ENCODE results near the gene EVC2.

DNA sequence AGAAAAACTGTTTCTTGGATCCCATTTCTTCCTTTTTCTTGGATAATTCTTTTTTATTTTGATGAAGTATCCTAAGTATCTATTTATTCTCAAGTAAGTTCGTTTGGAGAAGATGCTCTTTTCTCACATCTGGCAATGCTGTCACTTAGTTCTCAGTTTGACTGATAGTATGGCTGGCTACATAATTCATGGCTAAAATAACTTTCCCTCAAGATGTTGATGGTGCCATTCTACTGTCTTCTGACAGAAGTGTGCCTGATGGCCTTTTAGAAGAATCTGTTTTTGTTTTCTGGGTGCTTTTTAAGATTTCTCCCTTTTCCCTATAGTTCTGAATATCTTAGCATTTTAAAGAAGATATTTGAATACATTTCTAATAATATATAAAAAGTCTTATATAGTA, 41.6 kb downstream of the EVC2 start:
- no peak for TF ChIP-seq CTCF (IDR thresholded peaks at IDR 0.05; ENCODE audit: low read depth, low read length)
- no peak for TF ChIP-seq EZH2phosphoT487 (IDR thresholded peaks at IDR 0.05; ENCODE audit: low read depth)

Data from OCI-LY3 (cell line).